Activated CD4-positive, alpha-beta T cell treated with anti-CD3 and anti-CD28 coated beads, Interleukin-2, amount 10 ng/mL, durations not matched to agents 24 days and 14 days (primary cell): ENCODE results near the gene CRYBA2. TPM values are rescaled to one million over a fixed set of nuclear protein-coding genes. Genes with fewer than 3 reads are reported as not detected.

Source experiments
- DNase-seq: peaks from one replicate; pipeline ENCODE4 v3.0.0; 2022
- H3K27ac Mint-ChIP-seq: one replicate; pipeline ENCODE4 v1.8.0; 2022; ENCODE audit warnings: mild to moderate bottlenecking, mixed read lengths
- H3K27me3 Mint-ChIP-seq: one replicate; pipeline ENCODE4 v1.8.0; 2022; ENCODE audit warnings: mixed read lengths
- H3K36me3 Mint-ChIP-seq: one replicate; pipeline ENCODE4 v1.8.0; 2022; ENCODE audit warnings: low read depth, mild to moderate bottlenecking, mixed read lengths
- H3K4me1 Mint-ChIP-seq: one replicate; pipeline ENCODE4 v1.8.0; 2021; ENCODE audit warnings: mixed read lengths
- H3K4me3 Mint-ChIP-seq: one replicate; pipeline ENCODE4 v1.8.0; 2022; ENCODE audit warnings: mild to moderate bottlenecking, moderate library complexity, mixed read lengths
- H3K9me3 Mint-ChIP-seq: one replicate; pipeline ENCODE4 v1.8.0; 2021; ENCODE audit warnings: mixed read lengths
- intact Hi-C: fragments of 100-400 bp; cut with micrococcal nuclease; formaldehyde crosslinking; loops from one replicate; pipeline ENCODE4 v1.15.1; 2023
- total RNA-seq: library from RNA; stranded (reverse); gene quantifications from 2 replicates; pipeline ENCODE4 v1.2.3, GENCODE V29; 2022

Gene CRYBA2
- not detected in 2 replicates for total RNA-seq

- no peaks in the 10 kb centered on the region for H3K36me3 Mint-ChIP-seq
- peaks cover 88% of the 10 kb centered on the region for H3K27me3 Mint-ChIP-seq
- peaks cover 3% of the 10 kb centered on the region for H3K4me1 Mint-ChIP-seq
- DNase-seq: no peak
- no peak within 1 kb of the TSS for H3K4me3 Mint-ChIP-seq
- intact Hi-C loops: no loop called here
- no peaks in the 10 kb centered on the region for H3K9me3 Mint-ChIP-seq
- no peak within 1 kb of the TSS for H3K27ac Mint-ChIP-seq
Measured at GRCh38 chr2:218993345-218994315, at the start of gene CRYBA2. CRYBA2 (minus strand) TSS chr2:218993422; CDS start chr2:218993176, 246 bp downstream.

- Mint-ChIP-seq H3K27me3 (peaks cover 49% of the 10 kb centered on the region), H3K4me1 (peaks cover 2% of the 10 kb centered on the region), H3K9me3 (no peaks in the 10 kb centered on the region), H3K27ac (no peak overlapping the region), H3K4me3 (no peak overlapping the region), H3K36me3 (no peaks in the 10 kb centered on the region)
- DNase-seq: no peak
- intact Hi-C loops: no loop called here
Measured at GRCh38 chr2:219042750-219043149, 49.5 kb upstream of the CRYBA2 start.

- H3K4me1 Mint-ChIP-seq: peaks cover 2% of the 10 kb centered on the region
- H3K4me3 Mint-ChIP-seq: no peak overlapping the region
- H3K9me3 Mint-ChIP-seq: no peaks in the 10 kb centered on the region
- no peak for DNase-seq
- no peaks in the 10 kb centered on the region for H3K36me3 Mint-ChIP-seq
- no peak overlapping the region for H3K27ac Mint-ChIP-seq
- intact Hi-C loops: no loop called here
- H3K27me3 Mint-ChIP-seq: peaks cover 50% of the 10 kb centered on the region
Measured at GRCh38 chr2:219042157-219042556, 48.9 kb upstream of the CRYBA2 start.

GRCh38 chr2:219041252-219041651 lies 48.0 kb upstream of the CRYBA2 start, which contains the start of gene CFAP65:
CFAP65 (minus strand) TSS chr2:219041516; CDS start chr2:219039048, 2,468 bp downstream.
- Mint-ChIP-seq H3K27me3 (peaks cover 45% of the 10 kb centered on the region), H3K4me1 (peaks cover 2% of the 10 kb centered on the region)

GRCh38 chr2:219038600-219038999 lies 45.4 kb upstream of the CRYBA2 start:
- Mint-ChIP-seq H3K9me3 (no peaks in the 10 kb centered on the region), H3K27me3 (peaks cover 56% of the 10 kb centered on the region), H3K4me3 (no peak overlapping the region), H3K27ac (no peak overlapping the region), H3K36me3 (no peaks in the 10 kb centered on the region), H3K4me1 (peaks cover 2% of the 10 kb centered on the region)
- intact Hi-C loops: no loop called here
- no peak for DNase-seq

More at GRCh38 chr2:219041252-219041651, 48.0 kb upstream of the CRYBA2 start, which contains the start of gene CFAP65:
- no peak within 1 kb of the TSS for H3K27ac Mint-ChIP-seq
- peak within 1 kb of the TSS; percentile 56 for H3K4me3 Mint-ChIP-seq
- H3K36me3 Mint-ChIP-seq: no peaks in the 10 kb centered on the region
- peak; percentile 72 for DNase-seq
- intact Hi-C loops: no loop called here
- H3K9me3 Mint-ChIP-seq: no peaks in the 10 kb centered on the region

GRCh38 chr2:219037783-219038499 lies 44.7 kb upstream of the CRYBA2 start:
- Mint-ChIP-seq H3K27ac (no peak overlapping the region), H3K27me3 (peaks cover 60% of the 10 kb centered on the region), H3K4me1 (peaks cover 2% of the 10 kb centered on the region), H3K36me3 (no peaks in the 10 kb centered on the region), H3K4me3 (no peak overlapping the region), H3K9me3 (no peaks in the 10 kb centered on the region)
- intact Hi-C loops: no loop called here
- no peak for DNase-seq

- DNase-seq: no peak
- H3K27me3 Mint-ChIP-seq: peaks cover 41% of the 10 kb centered on the region
- no peaks in the 10 kb centered on the region for H3K4me1 Mint-ChIP-seq
- intact Hi-C loops: no loop called here
- H3K36me3 Mint-ChIP-seq: no peaks in the 10 kb centered on the region
- H3K4me3 Mint-ChIP-seq: no peak overlapping the region
- H3K27ac Mint-ChIP-seq: no peak overlapping the region
- no peaks in the 10 kb centered on the region for H3K9me3 Mint-ChIP-seq
Measured at GRCh38 chr2:219035942-219036341, 42.7 kb upstream of the CRYBA2 start.

GRCh38 chr2:219034823-219035222 lies 41.6 kb upstream of the CRYBA2 start:
- Mint-ChIP-seq H3K9me3 (no peaks in the 10 kb centered on the region), H3K27me3 (peaks cover 31% of the 10 kb centered on the region), H3K36me3 (no peaks in the 10 kb centered on the region), H3K4me3 (no peak overlapping the region), H3K4me1 (no peaks in the 10 kb centered on the region), H3K27ac (no peak overlapping the region)
- intact Hi-C loops: no loop called here
- DNase-seq: no peak

GRCh38 chr2:219032051-219032745 lies 39.0 kb upstream of the CRYBA2 start:
- H3K4me3 Mint-ChIP-seq: no peak overlapping the region
- no peaks in the 10 kb centered on the region for H3K9me3 Mint-ChIP-seq
- peaks cover 25% of the 10 kb centered on the region for H3K27me3 Mint-ChIP-seq
- intact Hi-C loops: no loop called here
- no peaks in the 10 kb centered on the region for H3K36me3 Mint-ChIP-seq
- H3K4me1 Mint-ChIP-seq: no peaks in the 10 kb centered on the region
- DNase-seq: no peak
- H3K27ac Mint-ChIP-seq: no peak overlapping the region

- intact Hi-C loops: no loop called here
- H3K27me3 Mint-ChIP-seq: peaks cover 25% of the 10 kb centered on the region
- H3K9me3 Mint-ChIP-seq: no peaks in the 10 kb centered on the region
- no peak overlapping the region for H3K4me3 Mint-ChIP-seq
- no peaks in the 10 kb centered on the region for H3K4me1 Mint-ChIP-seq
- no peak overlapping the region for H3K27ac Mint-ChIP-seq
- DNase-seq: no peak
- no peaks in the 10 kb centered on the region for H3K36me3 Mint-ChIP-seq
Measured at GRCh38 chr2:219031005-219031738, 38.0 kb upstream of the CRYBA2 start.

GRCh38 chr2:219030177-219030940 lies 37.1 kb upstream of the CRYBA2 start:
- Mint-ChIP-seq H3K36me3 (no peaks in the 10 kb centered on the region), H3K27me3 (peaks cover 19% of the 10 kb centered on the region), H3K9me3 (no peaks in the 10 kb centered on the region), H3K4me3 (no peak overlapping the region), H3K27ac (no peak overlapping the region), H3K4me1 (no peaks in the 10 kb centered on the region)
- no peak for DNase-seq
- intact Hi-C loops: no loop called here

GRCh38 chr2:219029829-219030165 lies 36.6 kb upstream of the CRYBA2 start:
- Mint-ChIP-seq H3K9me3 (no peaks in the 10 kb centered on the region), H3K27me3 (peaks cover 13% of the 10 kb centered on the region), H3K36me3 (no peaks in the 10 kb centered on the region), H3K4me3 (no peak overlapping the region), H3K27ac (no peak overlapping the region), H3K4me1 (no peaks in the 10 kb centered on the region)
- peak; percentile 93 for DNase-seq
- intact Hi-C loops: loop anchor here (1.0 kb wide), 2 partner anchors 90 to 126 kb away; no protein-coding TSS in a partner anchor
